Mucosa of descending colon (tissue), 3 donors: ENCODE results near the gene CPNE4. TPM values are rescaled to one million over a fixed set of nuclear protein-coding genes. Genes with fewer than 3 reads are reported as not detected.

Experiments used
- ATAC-seq: fragments of 200-7000 bp; cut with Tn5 transposase; one replicate; pipeline ENCODE4 v1.9.1; 2020; ENCODE audit warnings: mild to moderate bottlenecking, moderate library complexity
- DNase-seq, 3 donors: peaks; one replicate each; pipeline ENCODE4 v3.0.0-alpha.2; 2020
- H3K36me3 ChIP-seq: fragments of 200-600 bp; one replicate; pipeline ENCODE4 v1.8.0; 2021; ENCODE audit warnings: low read depth, mild to moderate bottlenecking
- H3K4me1 ChIP-seq: fragments of 200-600 bp; one replicate; pipeline ENCODE4 v1.8.0; 2021; ENCODE audit warnings: low read depth, mild to moderate bottlenecking
- H3K4me3 ChIP-seq: fragments of 200-600 bp; one replicate; pipeline ENCODE4 v1.8.0; 2021; ENCODE audit warnings: mild to moderate bottlenecking
- H3K9me3 ChIP-seq: fragments of 200-600 bp; one replicate; pipeline ENCODE4 v1.8.0; 2021; ENCODE audit warnings: mild to moderate bottlenecking
- intact Hi-C, 2 donors: fragments of 100-400 bp; cut with DNase I in 1 of 2; cut with micrococcal nuclease in 1 of 2; formaldehyde crosslinking; loops; one replicate each; pipeline versions ENCODE4 v1.11.0 to v1.11.1; 2022; cut with DNase I, micrococcal nuclease
- total RNA-seq, 3 donors: library from RNA; stranded (reverse); fragmentation: NEBNext Ultra II Directional in 2 of 3; extraction: Animal tissue kit (Norgen Biotek cat#: 25700) in 2 of 3; gene quantifications; one replicate each; pipeline versions ENCODE4 v1.2.1 to v1.2.4, GENCODE V29; 2021 to 2023
- TF ChIP-seq, protein P1 (sequence below): fragments of 200-600 bp; IDR thresholded peaks from one replicate; pipeline ENCODE4 v1.8.0; 2022; ENCODE audit warnings: antibody characterized with exemption, mild to moderate bottlenecking
- donor health status: DM: no; HTN: no; CAD: no; lungs with moderate emphysema.
- donor health status: DM: no; HTN: no; CAD: no.
- donor health status: DM: no; HTN: yes; CAD: no.

CPNE4 gene
- total RNA-seq, 3 donors from 2014 or later, result 0.96 to 3.0 (median 1.1) TPM

DNA sequence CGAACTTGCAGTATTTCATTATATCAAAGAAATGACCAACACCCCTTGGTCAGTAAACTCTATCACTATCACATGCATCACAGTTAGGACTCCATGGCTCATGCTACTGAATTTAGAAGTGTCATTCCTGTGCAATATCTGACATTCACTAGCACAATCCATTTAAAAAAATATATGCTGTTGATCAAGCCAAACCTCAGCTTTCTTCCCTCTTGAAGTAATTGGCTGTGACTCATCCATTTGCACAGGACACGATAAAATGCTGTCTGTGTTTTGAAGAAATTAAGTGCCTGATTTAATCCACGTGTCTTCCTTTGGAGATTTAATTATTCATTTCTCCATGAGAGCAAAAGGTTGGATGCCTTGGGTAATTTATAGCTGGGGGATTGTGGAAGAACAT, 38.9 kb downstream of the CPNE4 start:
- Histone ChIP-seq H3K36me3 (no peaks in the 10 kb centered on the region), H3K4me1 (no peaks in the 10 kb centered on the region), H3K9me3 (no peaks in the 10 kb centered on the region), H3K4me3 (no peak overlapping the region)
- no peak for ATAC-seq
- intact Hi-C loops, result no loop called here
- no peak for DNase-seq
- TF ChIP-seq, protein P1, sequence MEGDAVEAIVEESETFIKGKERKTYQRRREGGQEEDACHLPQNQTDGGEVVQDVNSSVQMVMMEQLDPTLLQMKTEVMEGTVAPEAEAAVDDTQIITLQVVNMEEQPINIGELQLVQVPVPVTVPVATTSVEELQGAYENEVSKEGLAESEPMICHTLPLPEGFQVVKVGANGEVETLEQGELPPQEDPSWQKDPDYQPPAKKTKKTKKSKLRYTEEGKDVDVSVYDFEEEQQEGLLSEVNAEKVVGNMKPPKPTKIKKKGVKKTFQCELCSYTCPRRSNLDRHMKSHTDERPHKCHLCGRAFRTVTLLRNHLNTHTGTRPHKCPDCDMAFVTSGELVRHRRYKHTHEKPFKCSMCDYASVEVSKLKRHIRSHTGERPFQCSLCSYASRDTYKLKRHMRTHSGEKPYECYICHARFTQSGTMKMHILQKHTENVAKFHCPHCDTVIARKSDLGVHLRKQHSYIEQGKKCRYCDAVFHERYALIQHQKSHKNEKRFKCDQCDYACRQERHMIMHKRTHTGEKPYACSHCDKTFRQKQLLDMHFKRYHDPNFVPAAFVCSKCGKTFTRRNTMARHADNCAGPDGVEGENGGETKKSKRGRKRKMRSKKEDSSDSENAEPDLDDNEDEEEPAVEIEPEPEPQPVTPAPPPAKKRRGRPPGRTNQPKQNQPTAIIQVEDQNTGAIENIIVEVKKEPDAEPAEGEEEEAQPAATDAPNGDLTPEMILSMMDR, result no peak

DNA sequence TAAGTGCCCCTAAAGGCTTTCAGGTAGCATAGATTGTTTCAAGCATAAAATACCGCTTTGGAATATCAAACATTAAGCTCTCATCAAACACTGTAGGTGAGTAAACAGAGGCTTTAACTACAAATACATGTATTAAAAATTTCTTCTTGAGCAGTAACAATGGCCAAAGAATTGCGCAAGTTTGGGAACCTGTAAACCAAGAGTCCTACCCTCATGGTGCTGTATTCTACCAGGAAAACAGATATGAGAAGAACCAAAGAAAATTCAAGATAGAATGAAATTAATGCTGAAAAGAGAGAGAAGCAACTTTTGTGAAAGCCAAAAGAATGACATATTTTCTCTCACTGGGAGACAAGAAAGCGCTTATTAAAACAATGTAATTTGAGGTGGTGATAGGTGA, 45.5 kb downstream of the CPNE4 start:
- H3K36me3 ChIP-seq, result no peaks in the 10 kb centered on the region
- H3K9me3 ChIP-seq, result no peaks in the 10 kb centered on the region
- ATAC-seq (no peak), DNase-seq (no peak)
- H3K4me3 ChIP-seq, result no peak overlapping the region
- intact Hi-C loops, result no loop called here
- TF ChIP-seq, protein P1, result no peak
- H3K4me1 ChIP-seq, result no peaks in the 10 kb centered on the region

DNA sequence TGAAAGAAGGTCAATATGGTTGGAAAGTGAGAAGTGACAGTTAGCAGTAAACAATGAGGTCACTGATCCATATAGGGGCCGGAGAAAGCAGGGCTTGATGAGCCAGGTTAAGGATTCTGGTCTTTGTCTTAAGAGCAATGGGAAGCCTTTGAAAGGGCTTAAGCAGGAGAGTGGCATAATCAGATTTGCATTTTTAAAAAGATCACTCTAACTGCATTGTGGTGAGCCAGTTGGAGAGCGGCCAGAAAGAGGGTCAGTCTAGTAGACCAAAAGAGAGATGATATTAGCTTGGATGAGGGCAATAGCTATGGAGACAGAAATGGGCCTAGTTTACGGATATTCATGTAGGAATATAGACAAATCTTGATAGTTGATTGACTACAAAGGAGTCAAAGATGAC, 46.6 kb downstream of the CPNE4 start:
- Histone ChIP-seq H3K36me3 (no peaks in the 10 kb centered on the region), H3K4me3 (no peak overlapping the region), H3K4me1 (no peaks in the 10 kb centered on the region), H3K9me3 (no peaks in the 10 kb centered on the region)
- DNase-seq, result no peak
- no peak for ATAC-seq
- intact Hi-C loops, result no loop called here
- TF ChIP-seq, protein P1, result no peak

DNA sequence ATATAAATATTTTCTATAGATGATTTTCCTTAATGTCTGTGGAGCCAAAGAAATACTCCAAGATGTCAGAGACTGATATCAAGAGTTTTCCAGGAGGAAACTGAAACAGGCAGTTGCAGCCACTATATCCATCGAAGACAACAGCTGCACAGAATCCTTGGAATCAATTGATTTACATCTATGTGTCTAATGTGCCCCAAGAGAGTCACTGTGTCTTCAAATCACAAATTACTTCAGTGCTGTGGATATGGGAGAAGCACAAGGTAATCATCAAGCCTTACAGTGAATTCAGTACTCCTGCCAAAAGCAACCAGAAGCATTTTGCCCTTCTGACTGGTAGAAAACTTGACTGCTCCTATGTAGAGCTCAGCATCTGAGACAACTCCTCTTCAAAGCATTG, 51.1 kb downstream of the CPNE4 start:
- no peaks in the 10 kb centered on the region for H3K36me3 ChIP-seq
- no peaks in the 10 kb centered on the region for H3K4me1 ChIP-seq
- intact Hi-C loops, result no loop called here
- ATAC-seq, result no peak
- H3K4me3 ChIP-seq, result no peak overlapping the region
- no peak for DNase-seq
- TF ChIP-seq, protein P1, result no peak
- H3K9me3 ChIP-seq, result no peaks in the 10 kb centered on the region

DNA sequence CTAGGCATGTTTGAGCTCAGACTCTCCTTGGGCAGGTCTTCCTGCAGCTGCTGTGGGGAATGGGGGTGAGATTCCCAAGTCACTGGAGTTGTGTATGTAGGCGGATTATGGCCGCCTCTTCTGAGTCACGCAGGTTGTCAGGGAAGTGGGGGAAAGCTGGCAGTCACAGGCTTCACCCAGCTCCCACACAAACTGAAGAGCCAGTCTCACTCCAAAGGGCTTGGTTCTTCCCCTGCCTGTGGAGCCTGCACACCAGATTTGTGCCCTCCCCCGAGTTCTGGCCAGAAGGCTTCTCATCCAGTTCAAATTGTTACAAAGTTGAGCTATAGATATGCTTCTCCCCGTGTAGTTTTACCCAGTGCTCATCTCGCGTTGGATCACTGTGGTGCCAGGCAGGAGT, 53.5 kb downstream of the CPNE4 start:
- TF ChIP-seq, protein P1, result no peak
- no peak for DNase-seq
- H3K4me3 ChIP-seq, result no peak overlapping the region
- intact Hi-C loops, result no loop called here
- no peaks in the 10 kb centered on the region for H3K9me3 ChIP-seq
- ATAC-seq, result no peak
- H3K4me1 ChIP-seq, result no peaks in the 10 kb centered on the region
- no peaks in the 10 kb centered on the region for H3K36me3 ChIP-seq

DNA sequence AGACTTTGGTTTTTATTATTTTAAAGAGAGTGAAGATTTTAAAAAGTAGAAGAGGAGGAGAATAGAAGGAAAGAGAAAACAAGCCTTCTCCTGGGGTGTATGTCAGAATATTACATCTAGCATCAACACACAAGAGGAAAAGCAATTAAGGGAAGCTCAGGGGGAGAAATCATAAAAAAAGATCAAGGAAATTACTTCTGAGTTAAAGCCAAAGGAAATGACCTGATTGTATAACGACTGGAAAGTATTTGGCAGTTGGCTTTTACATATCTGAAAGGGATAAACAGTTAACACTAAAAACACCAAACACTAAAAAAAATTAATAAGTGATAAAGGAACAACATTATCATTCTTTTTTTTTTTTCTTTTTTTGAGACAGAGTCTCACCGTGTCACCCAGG, 58.4 kb downstream of the CPNE4 start:
- H3K4me3 ChIP-seq, result no peak overlapping the region
- no peaks in the 10 kb centered on the region for H3K4me1 ChIP-seq
- H3K36me3 ChIP-seq, result no peaks in the 10 kb centered on the region
- intact Hi-C loops, result no loop called here
- TF ChIP-seq, protein P1, result no peak
- H3K9me3 ChIP-seq, result no peaks in the 10 kb centered on the region
- DNase-seq (no peak), ATAC-seq (no peak)
